Heart left ventricle (tissue), 13 donors: ENCODE data around the gene CD96.

ENCODE experiments used
- CTCF ChIP-seq, 12 donors: fragments of 200-600 bp; sonication (generic) in 4 of 12; IDR thresholded peaks; one replicate each; pipeline versions ENCODE4 v1.5.0 to v1.8.0; 2018 to 2022; ENCODE audit warnings: antibody characterized with exemption in 12 of 12, mild to moderate bottlenecking in 5 of 12
- POLR2A ChIP-seq, 2 donors: fragments of 450-650 bp; IDR thresholded peaks; one replicate each; pipeline ENCODE4 v1.6.1; 2017; ENCODE audit warnings: antibody characterized with exemption in 2 of 2, mild to moderate bottlenecking in 2 of 2, moderate library complexity in 2 of 2
- donor health status: ischemic (EF 13 %, LVEDD 7.1; RV severe dilation, severe dysfunction).
- donor health status: DM: no; HTN: yes; CAD: no.
- donor health status: DM: no; HTN: no; CAD: no.
- donor health status: ischemic (EF 25% LVEDD 6.9; RV normal size, moderate dysfunction).
- donor health status: ischemic (EF 25% LVEDD 5.7; RV mildly dilated, moderate dysfunction).
- donor health status: ischemic (EF 35%, LVEDD 5.7; RV mildly dilated, moderate dysfunction).
- donor health status: nonischemic (EF 11% LVEDD 7.7; RV severe dilation, severe dysfunction).
- donor health status: DM: yes; HTN: yes; CAD: no.
- donor health status: PGD.
- donor health status: ischemic (EF 29% LVEDD 5.4; RV normal size, mild dysfunction).
- donor health status: nonischemic (EF 23%, LVEDD 6.1; RV moderate dilation, normal function).

- TF ChIP-seq CTCF (IDR thresholded peaks at IDR 0.05) (no peak), POLR2A (IDR thresholded peaks at IDR 0.05) (no peak)
These were observed 139.8 kb downstream of the CD96 start for GRCh38 chr3:111681661-111682426.
